Body of pancreas (tissue), 4 donors: Measurements from ENCODE around the gene KIZ.

Experiments
- CTCF ChIP-seq, 7 experiments: fragments of 450-650 bp in 4 of 7; fragments of 200-600 bp in 3 of 7; sonication (generic) in 3 of 7; IDR thresholded peaks; one replicate each; pipeline ENCODE4 v1.5.1; 2016 to 2019; ENCODE audit warnings: antibody characterized with exemption in 7 of 7
- POLR2A ChIP-seq, 3 donors: fragments of 450-650 bp; IDR thresholded peaks; one replicate each; pipeline ENCODE4 v1.6.1; 2016; ENCODE audit warnings: antibody characterized with exemption in 3 of 3, mild to moderate bottlenecking in 2 of 3

DNA sequence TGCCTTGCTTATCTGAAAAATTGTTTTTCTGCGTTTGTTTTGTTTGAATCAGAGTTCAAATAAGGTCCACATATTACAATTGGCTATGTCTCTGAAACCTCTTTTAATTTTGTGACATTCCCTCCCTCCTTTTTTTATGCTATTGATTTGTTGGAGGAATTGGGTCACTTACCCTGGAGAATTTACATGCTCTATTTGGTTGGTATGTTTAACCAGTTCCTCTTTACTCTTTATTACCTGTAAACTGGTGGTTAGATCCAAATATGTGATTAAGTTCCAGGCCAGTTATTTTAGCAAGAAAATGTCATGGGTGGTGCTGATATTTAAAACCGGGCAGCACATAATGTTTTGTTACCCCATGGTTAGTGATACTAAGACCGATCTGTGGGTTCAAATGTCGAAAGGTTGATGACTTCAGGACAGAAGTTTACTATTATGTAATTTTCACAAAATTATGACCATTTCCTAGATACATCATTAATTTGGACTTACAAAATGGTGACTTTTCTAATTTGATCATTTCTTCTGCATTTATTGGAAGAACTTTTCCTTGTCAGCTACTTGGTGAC is 77.3 kb downstream of the KIZ start:
- TF ChIP-seq CTCF (IDR thresholded peaks at IDR 0.05) (no peak), POLR2A (IDR thresholded peaks at IDR 0.05) (no peak)
